ENCODE data around the gene HIP1R. TPM values are rescaled to one million over a fixed set of nuclear protein-coding genes. Genes with fewer than 3 reads are reported as not detected.
A peak's percentile ranks its signal among the peaks of the same experiment; 100 is the strongest.

HIP1R gene
- total and polyA plus RNA-seq, 7 donors = 4.2 to 77.4 (median 15.2) TPM

DNA sequence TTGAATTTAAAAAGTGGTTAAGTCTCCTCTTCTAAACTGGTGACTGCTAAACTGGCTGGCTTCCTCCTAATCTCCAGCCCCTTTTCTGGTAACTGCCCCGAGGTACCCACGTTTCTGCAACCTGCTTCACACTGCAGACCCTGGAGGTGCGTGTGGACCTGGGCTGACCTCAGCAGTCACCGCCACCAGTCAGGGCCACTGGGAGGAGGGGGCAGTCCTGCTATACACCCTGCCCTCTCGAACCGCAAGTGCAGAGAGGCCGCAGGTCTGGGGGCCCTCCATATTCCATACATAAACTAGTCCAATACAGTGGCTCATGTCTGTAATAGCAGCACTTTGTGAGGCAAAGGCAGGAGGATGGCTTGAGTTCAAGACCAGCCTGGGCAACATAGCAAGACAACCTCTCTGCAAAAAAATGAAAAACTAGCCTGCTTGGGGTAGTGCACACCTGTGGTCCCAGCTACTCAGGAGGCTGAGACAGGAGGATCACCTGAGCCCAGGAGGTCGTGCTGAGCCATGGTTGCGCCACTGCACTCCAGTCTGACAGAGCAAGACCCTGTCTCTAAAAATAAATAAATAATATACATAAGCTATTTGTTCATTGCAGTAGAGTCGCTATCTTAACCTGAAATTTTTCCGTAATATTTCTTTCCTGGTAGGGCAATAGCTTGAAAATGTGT lies 35.0 kb downstream of the HIP1R start:
- Histone ChIP-seq H3K36me3 (peaks cover 5 to 48% (median 20%) of the 10 kb centered on the region in 4 donors), H3K9me3 (no peaks in the 10 kb centered on the region), H3K27me3 (no peaks in the 10 kb centered on the region), H3K4me1 (peaks cover 0 to 41% (median 36%) of the 10 kb centered on the region in 4 donors), H3K4me3 (no peak overlapping the region), H3K27ac (peak overlapping the region; percentile 71 to 84 (median 76))
- WGBS, 2 donors = 93% methylated on average over 11 of the region's 11 CpGs
- TF ChIP-seq EP300 (IDR thresholded peaks at IDR 0.05) (no peak), POLR2AphosphoS5 (IDR thresholded peaks at IDR 0.05) (no peak), POLR2A (IDR thresholded peaks at IDR 0.05) (no peak)
- TF ChIP-seq, protein P1, sequence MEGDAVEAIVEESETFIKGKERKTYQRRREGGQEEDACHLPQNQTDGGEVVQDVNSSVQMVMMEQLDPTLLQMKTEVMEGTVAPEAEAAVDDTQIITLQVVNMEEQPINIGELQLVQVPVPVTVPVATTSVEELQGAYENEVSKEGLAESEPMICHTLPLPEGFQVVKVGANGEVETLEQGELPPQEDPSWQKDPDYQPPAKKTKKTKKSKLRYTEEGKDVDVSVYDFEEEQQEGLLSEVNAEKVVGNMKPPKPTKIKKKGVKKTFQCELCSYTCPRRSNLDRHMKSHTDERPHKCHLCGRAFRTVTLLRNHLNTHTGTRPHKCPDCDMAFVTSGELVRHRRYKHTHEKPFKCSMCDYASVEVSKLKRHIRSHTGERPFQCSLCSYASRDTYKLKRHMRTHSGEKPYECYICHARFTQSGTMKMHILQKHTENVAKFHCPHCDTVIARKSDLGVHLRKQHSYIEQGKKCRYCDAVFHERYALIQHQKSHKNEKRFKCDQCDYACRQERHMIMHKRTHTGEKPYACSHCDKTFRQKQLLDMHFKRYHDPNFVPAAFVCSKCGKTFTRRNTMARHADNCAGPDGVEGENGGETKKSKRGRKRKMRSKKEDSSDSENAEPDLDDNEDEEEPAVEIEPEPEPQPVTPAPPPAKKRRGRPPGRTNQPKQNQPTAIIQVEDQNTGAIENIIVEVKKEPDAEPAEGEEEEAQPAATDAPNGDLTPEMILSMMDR (IDR thresholded peaks at IDR 0.05) = no peak
- DNase-seq = peak; percentile 46
- intact Hi-C loops (cut with DNase I) = no loop called here

DNA sequence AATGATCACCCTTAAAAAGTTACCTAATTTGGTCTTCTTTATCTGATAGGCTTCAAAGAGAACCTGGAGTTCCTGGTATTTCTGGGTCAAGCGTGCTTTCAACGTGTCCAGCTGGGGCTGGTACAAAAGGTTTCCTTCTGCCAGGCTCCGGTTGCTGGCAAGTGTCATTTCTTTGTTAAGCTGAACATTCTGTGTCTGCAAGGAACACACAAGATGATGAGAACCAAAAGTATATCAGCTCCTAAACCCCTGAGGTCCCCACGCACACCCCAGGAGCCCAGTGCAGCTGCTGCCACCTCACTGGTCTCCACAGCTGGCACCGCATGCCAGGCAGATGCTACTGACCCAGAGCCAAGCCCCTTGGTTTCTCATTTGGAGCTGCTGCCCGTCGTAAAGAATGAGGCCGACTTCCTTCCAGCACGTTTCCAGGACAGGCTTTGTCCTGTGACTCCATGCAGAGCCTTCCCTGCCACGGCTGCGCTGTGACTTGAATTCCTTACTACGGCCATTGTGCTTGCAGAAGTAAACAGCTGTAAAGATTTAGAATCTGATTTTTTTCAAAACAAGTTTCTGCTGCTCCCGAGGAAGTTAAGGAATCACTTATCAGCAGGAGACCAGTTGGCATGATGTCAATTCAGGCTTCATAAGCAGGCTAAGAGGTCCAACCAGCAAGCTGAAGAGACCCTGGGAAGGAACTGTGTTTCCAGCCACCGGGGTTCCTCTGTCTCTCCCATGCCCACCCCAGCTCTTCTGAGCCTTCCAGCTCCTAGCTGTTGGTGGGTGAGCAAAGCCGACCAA lies 35.8 kb downstream of the HIP1R start:
- H3K9me3 ChIP-seq = no peaks in the 10 kb centered on the region
- H3K27ac ChIP-seq = peak overlapping the region; percentile 71 to 84 (median 76)
- intact Hi-C loops (cut with DNase I) = no loop called here
- peaks cover 0 to 41% (median 36%) of the 10 kb centered on the region in 4 donors for H3K4me1 ChIP-seq
- H3K4me3 ChIP-seq = peak overlapping the region; percentile 0 to 33 (median 27)
- DNase-seq = peak; percentile 72
- no peak for TF ChIP-seq POLR2A (IDR thresholded peaks at IDR 0.05)
- TF ChIP-seq, protein P1 (IDR thresholded peaks at IDR 0.05) = no peak
- TF ChIP-seq POLR2AphosphoS5 (IDR thresholded peaks at IDR 0.05) = peak in 2 of 4 donors; percentile 31 to 46
- peak in 1 of 4 donors; percentile 55 for TF ChIP-seq EP300 (IDR thresholded peaks at IDR 0.05)
- no peaks in the 10 kb centered on the region for H3K27me3 ChIP-seq
- 16 to 28% methylated on average over 15 of the region's 15 CpGs for WGBS, 2 donors
- peaks cover 5 to 43% (median 20%) of the 10 kb centered on the region in 4 donors for H3K36me3 ChIP-seq

- Histone ChIP-seq H3K4me1 (peaks cover 0 to 47% (median 40%) of the 10 kb centered on the region in 4 donors), H3K27ac (peak overlapping the region; percentile 71 to 84 (median 76)), H3K36me3 (peaks cover 5 to 34% (median 16%) of the 10 kb centered on the region in 4 donors), H3K9me3 (no peaks in the 10 kb centered on the region), H3K4me3 (peak overlapping the region in 3 of 4 donors; percentile 23 to 33 (median 31)), H3K27me3 (no peaks in the 10 kb centered on the region)
- DNase-seq = peak; percentile 76
- intact Hi-C loops (cut with DNase I) = no loop called here
- TF ChIP-seq, protein P1 (IDR thresholded peaks at IDR 0.05) = no peak
- TF ChIP-seq POLR2AphosphoS5 (IDR thresholded peaks at IDR 0.05) (peak in 3 of 4 donors; percentile 22 to 44 (median 28)), POLR2A (IDR thresholded peaks at IDR 0.05) (no peak), EP300 (IDR thresholded peaks at IDR 0.05) (no peak)
- WGBS, 2 donors = 11 to 20% methylated on average over 23 of the region's 23 CpGs
These were observed 36.9 kb downstream of the HIP1R start for GRCh38 chr12:122871851-122872780.

DNA sequence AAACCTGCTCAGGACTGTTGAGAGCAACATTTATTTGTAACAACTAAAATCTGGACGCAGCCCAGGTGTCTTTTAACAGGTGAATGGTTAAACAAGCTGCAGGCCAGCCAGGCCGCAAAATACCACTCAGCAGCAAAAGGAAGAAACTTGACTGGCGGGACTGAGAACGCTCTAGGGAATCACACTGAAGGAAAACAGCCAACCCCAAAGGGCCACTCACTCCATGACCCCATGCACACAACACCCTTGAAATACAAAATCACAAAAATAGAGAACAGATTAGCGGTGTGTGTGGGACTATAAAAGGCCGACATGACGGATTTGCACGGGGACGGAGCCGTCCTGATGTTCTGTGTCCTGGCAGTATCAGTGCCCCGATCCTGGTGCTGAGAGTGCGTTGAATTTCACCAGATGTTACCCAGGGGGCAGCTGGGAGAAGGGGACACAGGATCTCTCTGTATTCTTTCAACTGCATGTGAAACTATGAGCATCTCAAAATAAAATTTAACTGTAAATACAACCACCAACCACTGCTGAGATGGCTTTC lies 37.6 kb downstream of the HIP1R start:
- H3K36me3 ChIP-seq = peaks cover 5 to 26% (median 11%) of the 10 kb centered on the region in 4 donors
- no peak overlapping the region for H3K4me3 ChIP-seq
- H3K4me1 ChIP-seq = peaks cover 0 to 48% (median 41%) of the 10 kb centered on the region in 4 donors
- peak; percentile 33 for DNase-seq
- intact Hi-C loops (cut with DNase I) = no loop called here
- peak overlapping the region; percentile 71 to 84 (median 76) for H3K27ac ChIP-seq
- 28 to 71% methylated on average over 12 of the region's 12 CpGs for WGBS, 2 donors
- no peaks in the 10 kb centered on the region for H3K9me3 ChIP-seq
- TF ChIP-seq EP300 (IDR thresholded peaks at IDR 0.05) (no peak), POLR2A (IDR thresholded peaks at IDR 0.05) (no peak), POLR2AphosphoS5 (IDR thresholded peaks at IDR 0.05) (no peak)
- TF ChIP-seq, protein P1 (IDR thresholded peaks at IDR 0.05) = no peak
- no peaks in the 10 kb centered on the region for H3K27me3 ChIP-seq

Measured in sigmoid colon (tissue), 7 donors.